Transverse colon (tissue), 4 donors: ENCODE results near the gene PRKCZ. TPM values are rescaled to one million over a fixed set of nuclear protein-coding genes. Genes with fewer than 3 reads are reported as not detected.
"Not testable (repeated sequence)": the region's sequence is repeated elsewhere in the genome, so short reads cannot be mapped to it uniquely, and the experiment has no call there.

Source experiments
- DNase-seq: peaks from one replicate; pipeline ENCODE4 v3.0.0-alpha.2; 2019
- H3K27ac ChIP-seq, 4 donors: fragments of 200-600 bp; sonication (generic); 2 replicates each; pipeline ENCODE4 v1.5.1; 2016 to 2018; ENCODE audit warnings: inconsistent platforms in 4 of 4
- H3K27me3 ChIP-seq: fragments of 200-600 bp; sonication (generic); 2 replicates; pipeline ENCODE4 v1.5.1; 2017; ENCODE audit warnings: inconsistent platforms
- H3K36me3 ChIP-seq, 4 donors: fragments of 200-600 bp; sonication (generic); 2 replicates each; pipeline ENCODE4 v1.5.1; 2017 to 2019; ENCODE audit warnings: inconsistent platforms in 4 of 4
- H3K4me1 ChIP-seq, 4 donors: fragments of 200-600 bp; sonication (generic); 2 replicates each; pipeline ENCODE4 v1.5.1; 2017 to 2020; ENCODE audit warnings: inconsistent platforms in 4 of 4
- H3K4me3 ChIP-seq, 4 donors: fragments of 200-600 bp; sonication (generic); 1 replicate in 1 of 4; 2 replicates in 3 of 4; pipeline versions ENCODE4 v1.5.1 to v1.6.1; 2017 to 2019; ENCODE audit warnings: inconsistent platforms in 4 of 4
- H3K9me3 ChIP-seq, 2 donors: fragments of 200-600 bp; sonication (generic); 2 replicates each; pipeline ENCODE4 v1.5.1; 2017 to 2019; ENCODE audit warnings: inconsistent platforms in 2 of 2
- CTCF ChIP-seq, 5 experiments: fragments of 200-600 bp in 3 of 5; fragments of 450-650 bp in 2 of 5; sonication (generic) in 3 of 5; IDR thresholded peaks; 1 replicate in 2 of 5; 2 replicates in 3 of 5; pipeline ENCODE4 v1.5.1; 2016 to 2017; ENCODE audit warnings: antibody characterized with exemption in 5 of 5, inconsistent platforms in 3 of 5, mild to moderate bottlenecking in 2 of 5, moderate library complexity in 1 of 5
- EP300 ChIP-seq: sonication (generic); formaldehyde crosslinking; IDR thresholded peaks from one replicate; pipeline ENCODE4 v1.6.1; 2017; ENCODE audit warnings: antibody characterized with exemption, low read depth
- POLR2A ChIP-seq: fragments of 450-650 bp; IDR thresholded peaks from one replicate; pipeline ENCODE4 v1.6.1; 2016; ENCODE audit warnings: antibody characterized with exemption, mild to moderate bottlenecking, moderate library complexity
- POLR2AphosphoS5 ChIP-seq, 3 donors: sonication (generic); formaldehyde crosslinking; IDR thresholded peaks; one replicate each; pipeline ENCODE4 v1.6.1; 2016; ENCODE audit warnings: antibody characterized with exemption in 3 of 3
- WGBS, 2 donors: methylation state at CpG; one replicate each; pipeline ENCODE4 v1.1.5; 2018; ENCODE audit warnings: low coverage in 1 of 2; 5-methylcytosine and 5-hydroxymethylcytosine counted together
- in situ Hi-C, 4 donors: fragments of 200-750 bp; cut with MboI; loops; one replicate each; pipeline versions ENCODE4 v1.15.0 to v1.15.1; 2017; ENCODE audit warnings: low sequenced_read_pairs in 3 of 4, low pct_ligation_motif_present in 1 of 4, low pct_unique_long_range_greater_than_20kb in 1 of 4
- intact Hi-C: fragments of 100-400 bp; cut with DNase I; formaldehyde crosslinking; loops from one replicate; pipeline ENCODE4 v1.15.1; 2023; ENCODE audit warnings: low total_unique reads
- total RNA-seq, 4 donors: library from RNA; depleted of rRNA; stranded (reverse); fragments of >200 nt; gene quantifications; one replicate each; pipeline ENCODE4 v1.1.0, GENCODE V29; 2016

The PRKCZ gene
- total RNA-seq, 4 donors from 2014 or later = 48.6 to 96.7 (median 54.4) TPM

- in situ Hi-C loops (no loop called here), intact Hi-C loops (no loop called here)
- 70% methylated on average over 10 of the region's 10 CpGs; no CpG with 5 or more reads in 1 of the 2 donors for WGBS, 2 donors
- Histone ChIP-seq H3K4me1 (peaks cover 13 to 62% (median 55%) of the 10 kb centered on the region in 4 donors), H3K4me3 (no peak overlapping the region), H3K9me3 (no peaks in the 10 kb centered on the region), H3K27ac (peak overlapping the region; percentile 85 to 93 (median 89)), H3K36me3 (no peaks in the 10 kb centered on the region), H3K27me3 (no peaks in the 10 kb centered on the region)
- TF ChIP-seq POLR2A (no peak), CTCF (IDR thresholded peaks at IDR 0.05) (no peak), POLR2AphosphoS5 (IDR thresholded peaks at IDR 0.05) (no peak), EP300 (no peak)
- no peak for DNase-seq
Observed at GRCh38 chr1:2135941-2136340, 85.7 kb downstream of the PRKCZ start.

GRCh38 chr1:2136386-2137235 is 86.4 kb downstream of the PRKCZ start:
- TF ChIP-seq EP300 = no peak
- TF ChIP-seq CTCF (IDR thresholded peaks at IDR 0.05) = no peak
- TF ChIP-seq POLR2AphosphoS5 (IDR thresholded peaks at IDR 0.05) = no peak
- TF ChIP-seq POLR2A = no peak
- Histone ChIP-seq H3K27ac (peak overlapping the region; percentile 65 to 90 (median 86)), H3K36me3 (no peaks in the 10 kb centered on the region), H3K4me1 (peaks cover 13 to 62% (median 55%) of the 10 kb centered on the region in 4 donors), H3K27me3 (no peaks in the 10 kb centered on the region), H3K9me3 (no peaks in the 10 kb centered on the region), H3K4me3 (no peak overlapping the region)
- DNase-seq = no peak
- intact Hi-C loops = no loop called here
- in situ Hi-C loops = no loop called here
- WGBS, 2 donors = 38 to 61% methylated on average over 2 to 19 of the region's 19 CpGs

- DNase-seq = peak; percentile 66
- Histone ChIP-seq H3K36me3 (no peaks in the 10 kb centered on the region), H3K9me3 (no peaks in the 10 kb centered on the region), H3K4me3 (no peak overlapping the region), H3K27me3 (no peaks in the 10 kb centered on the region), H3K27ac (peak overlapping the region; percentile 65 to 90 (median 86)), H3K4me1 (peaks cover 8 to 56% (median 50%) of the 10 kb centered on the region in 4 donors)
- TF ChIP-seq POLR2A = no peak
- peak in 1 of 3 donors; percentile 40 for TF ChIP-seq POLR2AphosphoS5 (IDR thresholded peaks at IDR 0.05)
- TF ChIP-seq CTCF (IDR thresholded peaks at IDR 0.05) = peak in 1 of 5 experiments; percentile 15
- no peak for TF ChIP-seq EP300
- intact Hi-C loops = no loop called here
- in situ Hi-C loops = no loop called here
- WGBS, 2 donors = 50% methylated on average over 29 of the region's 29 CpGs; no CpG with 5 or more reads in 1 of the 2 donors
Observed at GRCh38 chr1:2137257-2138121, 87.3 kb downstream of the PRKCZ start.

GRCh38 chr1:2139156-2139555 is 88.9 kb downstream of the PRKCZ start:
- H3K27me3 ChIP-seq, intact Hi-C loops, H3K9me3 ChIP-seq, in situ Hi-C loops, H3K4me3 ChIP-seq, DNase-seq, H3K36me3 ChIP-seq: not testable (repeated sequence)
- WGBS, 2 donors = 70 to 72% methylated on average over 10 to 13 of the region's 13 CpGs
- Histone ChIP-seq H3K4me1 (peaks cover 3 to 47% (median 41%) of the 10 kb centered on the region in 4 donors), H3K27ac (peak overlapping the region in 2 of 4 donors; percentile 85 to 88)
